ENCODE results near the gene SEC23A.
"Not testable (repeated sequence)": the region's sequence is repeated elsewhere in the genome, so short reads cannot be mapped to it uniquely, and the experiment has no call there.

SEC23A gene

DNA sequence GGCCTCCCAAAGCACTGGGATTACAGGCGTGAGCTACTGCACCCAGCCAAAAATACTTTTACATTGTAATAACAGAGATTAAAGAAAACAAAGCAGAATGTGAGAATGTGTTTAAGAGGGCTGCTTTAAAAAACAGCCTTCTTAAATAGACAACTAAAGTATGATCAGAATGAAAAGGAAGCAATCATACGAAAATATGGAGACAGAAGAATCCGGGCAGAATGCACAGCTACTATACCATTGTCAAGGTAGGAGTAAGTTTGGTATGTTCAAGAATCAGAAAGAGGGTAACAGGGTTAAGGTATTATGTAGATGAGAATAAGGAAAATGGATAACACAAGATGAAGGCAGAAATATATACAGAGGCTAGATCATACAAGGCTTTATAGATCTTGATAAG is 8.5 kb downstream of the SEC23A start:
- in situ Hi-C loops (cut with HindIII; ENCODE audit: low sequenced_read_pairs) = no loop called here

DNA sequence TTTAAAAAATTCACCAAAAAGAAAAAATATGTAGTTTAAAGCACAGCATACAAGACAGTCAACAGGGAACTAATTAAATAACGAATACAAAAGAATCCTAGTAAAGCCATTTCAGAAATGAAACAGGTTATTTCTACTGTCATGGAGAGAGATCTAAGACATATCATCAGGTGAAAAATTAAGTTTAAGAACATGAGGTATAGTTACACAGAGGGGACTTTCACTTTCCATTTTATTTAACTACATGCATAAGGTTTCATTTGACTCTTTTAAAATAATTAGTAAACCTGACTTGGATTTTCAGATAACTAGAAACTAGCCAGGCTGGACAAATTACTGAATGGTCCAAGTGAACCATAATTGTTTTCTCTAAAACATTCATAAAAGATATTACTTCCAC is 11.3 kb downstream of the SEC23A start:
- in situ Hi-C loops (cut with HindIII; ENCODE audit: low sequenced_read_pairs) = no loop called here

DNA sequence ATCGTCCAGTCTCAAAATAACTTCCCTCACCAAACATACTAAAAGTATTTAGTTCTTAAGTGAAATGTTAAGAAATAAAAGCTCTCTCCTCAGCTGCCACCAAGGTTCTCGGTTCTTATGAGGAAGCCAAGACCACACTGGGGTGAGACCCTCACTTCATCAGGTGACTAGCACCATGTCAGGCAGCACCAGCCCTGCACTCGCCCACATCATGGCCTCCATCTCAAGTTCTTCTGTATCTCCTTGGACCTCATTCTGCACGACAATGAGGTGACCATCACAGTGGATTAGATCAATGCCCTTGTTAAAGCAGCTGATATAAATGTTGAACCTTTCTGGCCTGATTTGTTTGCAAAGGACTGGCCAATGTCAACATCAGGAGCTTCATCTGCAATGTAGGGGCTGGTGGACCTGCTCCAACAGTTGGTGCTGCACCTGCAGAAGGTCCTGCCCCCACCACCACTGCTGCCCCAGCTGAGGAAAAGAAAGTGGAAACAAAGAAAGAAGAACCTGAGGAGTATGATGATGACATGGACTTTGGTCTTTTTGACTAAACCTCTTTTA is 12.4 kb downstream of the SEC23A start:
- in situ Hi-C loops (cut with HindIII; ENCODE audit: low sequenced_read_pairs) = no loop called here

DNA sequence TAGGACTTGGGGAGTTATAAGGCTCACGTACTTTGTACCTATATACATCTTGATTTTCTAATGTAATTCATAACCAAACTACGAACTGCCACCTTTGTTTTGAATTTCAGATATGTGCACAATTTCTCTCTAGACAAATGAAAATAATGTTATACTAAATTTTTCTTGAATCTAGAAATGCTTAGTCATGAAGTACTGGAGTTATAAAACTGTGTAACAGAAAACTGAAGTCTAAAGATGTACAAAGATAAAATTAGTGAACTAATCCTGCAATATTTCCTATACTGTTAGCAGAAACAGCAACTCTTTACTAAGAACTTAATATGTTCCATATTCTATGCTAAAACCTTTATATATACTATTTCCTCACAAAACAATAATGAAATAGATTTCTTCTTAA is 15.5 kb downstream of the SEC23A start:
- in situ Hi-C loops (cut with HindIII; ENCODE audit: low sequenced_read_pairs) = no loop called here

DNA sequence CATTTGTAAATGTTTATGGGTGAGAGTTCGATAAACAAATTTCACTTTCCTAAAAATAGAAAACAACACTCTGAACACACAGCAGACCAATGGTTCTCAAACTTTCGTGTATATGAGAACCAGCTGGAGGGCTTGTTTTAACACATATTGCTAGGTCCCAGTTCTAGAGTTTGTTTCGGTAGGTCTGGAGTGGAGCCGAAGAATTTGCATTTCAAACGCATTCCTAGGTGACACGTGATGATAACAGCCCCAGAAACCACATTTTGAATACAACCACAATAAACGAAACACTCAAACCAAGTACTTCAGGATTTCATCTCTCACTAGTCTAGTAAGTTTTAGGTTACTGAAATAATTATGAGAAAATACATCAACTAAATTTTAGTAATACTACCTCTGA is 17.1 kb downstream of the SEC23A start:
- in situ Hi-C loops (cut with HindIII; ENCODE audit: low sequenced_read_pairs) = no loop called here

DNA sequence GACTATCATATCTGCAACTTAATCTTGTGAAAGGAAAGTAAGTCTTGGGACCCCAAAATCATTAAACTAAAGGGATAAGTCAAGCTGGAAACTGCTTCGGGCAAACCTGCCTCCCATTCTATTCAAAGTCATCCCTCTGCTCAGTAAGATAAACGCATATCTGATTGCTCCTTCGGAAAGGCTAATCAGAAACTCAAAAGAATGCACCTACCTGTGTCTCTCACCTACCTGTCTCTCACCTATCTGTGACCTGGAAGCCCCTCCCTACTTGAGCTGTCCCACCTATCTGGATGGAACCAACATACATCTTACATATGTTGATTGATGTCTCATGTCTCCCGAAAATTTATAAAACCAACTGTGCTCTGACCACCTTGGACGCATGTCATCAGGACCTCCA is 19.9 kb downstream of the SEC23A start:
- in situ Hi-C loops (cut with HindIII; ENCODE audit: low sequenced_read_pairs) = no loop called here

DNA sequence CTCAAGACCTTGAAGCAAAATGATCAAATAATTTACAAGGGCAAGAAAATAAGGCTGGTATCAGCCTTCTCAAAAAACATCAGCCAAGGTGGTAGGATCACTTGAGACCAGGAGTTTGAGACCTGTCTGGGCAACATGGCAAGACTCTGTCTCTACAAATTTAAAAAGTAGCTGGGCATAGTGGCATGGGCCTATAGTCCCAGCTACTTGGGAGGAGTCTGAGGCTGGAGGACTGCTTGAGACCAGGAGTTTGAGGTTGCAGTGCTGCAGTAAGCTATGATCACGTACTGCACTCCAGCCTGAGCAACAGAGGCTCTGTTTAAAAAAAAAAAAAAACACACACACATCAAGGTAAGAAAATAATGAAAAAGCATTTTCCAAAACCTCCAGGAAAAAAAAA is 22.1 kb downstream of the SEC23A start:
- in situ Hi-C loops (cut with HindIII; ENCODE audit: low sequenced_read_pairs) = no loop called here

DNA sequence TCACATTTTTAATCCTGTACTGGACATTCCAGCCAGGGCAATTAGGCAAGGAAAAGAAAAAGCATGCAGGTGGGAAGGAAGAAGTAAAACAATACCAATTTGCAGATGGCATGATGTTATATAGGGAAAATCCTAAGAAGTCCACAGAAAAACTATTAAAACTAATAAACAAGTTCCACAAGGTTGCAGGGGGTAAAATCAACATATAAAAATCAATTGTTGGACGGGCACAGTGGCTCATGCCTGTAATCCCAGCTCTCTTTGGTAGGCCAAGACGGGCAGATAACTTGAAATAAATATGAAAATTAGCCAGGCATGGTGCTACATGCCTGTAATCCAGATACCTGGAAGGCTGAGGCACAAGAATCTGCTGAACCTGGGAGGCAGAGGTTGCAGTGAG is 31.9 kb downstream of the SEC23A start:
- in situ Hi-C loops (cut with HindIII; ENCODE audit: low sequenced_read_pairs) = no loop called here

DNA sequence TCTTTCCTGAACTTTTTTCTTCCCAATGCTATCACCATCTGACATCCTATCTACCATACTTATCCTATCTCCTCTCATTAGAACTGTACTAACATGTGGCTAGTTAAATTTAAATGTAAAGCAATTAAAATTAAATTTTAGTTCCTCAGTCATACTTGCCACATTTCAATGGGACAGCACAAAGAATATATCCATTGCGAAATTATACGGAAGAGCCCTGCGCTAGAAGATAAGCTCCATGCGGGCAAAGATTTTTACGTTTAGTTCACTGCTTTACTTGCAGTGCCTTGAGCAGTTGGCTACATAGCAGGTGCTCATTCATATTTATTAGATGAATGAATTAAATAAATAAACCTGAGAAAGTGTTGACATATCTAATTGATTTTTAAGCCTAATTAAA is 33.1 kb downstream of the SEC23A start:
- in situ Hi-C loops (cut with HindIII; ENCODE audit: low sequenced_read_pairs) = no loop called here

DNA sequence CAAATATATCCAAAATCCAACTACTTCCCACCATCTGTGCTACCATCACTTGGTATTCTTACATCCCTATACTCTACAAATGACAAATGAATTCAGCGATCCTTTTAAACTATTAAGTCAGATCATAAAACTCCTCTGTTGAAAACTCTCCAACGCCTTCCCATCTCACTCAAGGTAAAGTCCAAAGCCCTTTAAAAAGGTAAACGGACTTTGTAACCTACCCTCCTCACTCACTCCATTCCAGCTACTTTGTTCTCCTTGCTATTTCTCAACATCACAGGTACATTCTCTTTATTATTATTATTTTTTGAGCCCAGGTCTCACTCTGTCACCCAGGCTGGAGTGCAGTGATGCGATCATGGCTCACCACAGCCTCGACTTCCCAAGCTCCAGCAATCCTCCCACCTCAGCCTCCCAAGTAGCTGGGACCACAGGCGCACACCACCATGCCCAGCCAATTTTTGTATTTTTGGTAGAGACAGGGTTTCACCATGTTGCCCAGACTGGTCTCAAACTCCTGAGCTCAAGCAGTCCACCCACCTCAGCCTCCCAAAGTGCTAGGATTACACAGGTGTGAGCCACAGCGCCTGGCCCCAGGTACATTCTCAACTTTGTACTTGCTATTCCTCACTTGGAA is 33.7 kb downstream of the SEC23A start:
- in situ Hi-C loops (cut with HindIII; ENCODE audit: low sequenced_read_pairs) = not testable (repeated sequence)

DNA sequence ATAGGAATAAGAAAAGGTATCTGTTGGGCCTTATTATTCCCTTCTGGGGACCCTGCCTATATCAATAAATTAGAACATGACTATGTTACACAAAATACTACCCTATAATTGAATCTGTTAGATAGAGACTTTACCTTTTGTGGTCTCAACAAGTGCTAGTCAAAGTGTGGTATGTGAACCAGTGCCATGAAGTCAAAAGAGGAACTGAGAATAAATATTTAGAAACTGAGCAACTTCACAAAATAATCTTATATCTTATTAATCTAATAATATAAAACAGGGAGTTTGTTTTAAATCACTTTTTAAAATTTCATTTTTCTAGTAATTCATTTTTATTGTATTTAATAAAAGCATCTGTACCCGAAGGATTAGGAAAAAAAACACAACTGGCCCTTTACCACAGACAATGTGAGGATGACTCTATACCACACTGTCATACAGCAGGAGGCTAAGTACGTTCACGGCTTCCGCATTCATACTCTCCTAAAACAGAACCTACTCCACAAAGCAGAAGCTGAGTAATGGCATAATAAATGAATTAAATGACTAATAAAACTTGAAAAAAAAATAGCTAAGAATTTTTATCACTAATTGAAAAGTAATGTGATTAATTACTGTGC is 42.1 kb downstream of the SEC23A start:
- in situ Hi-C loops (cut with HindIII; ENCODE audit: low sequenced_read_pairs) = no loop called here

DNA sequence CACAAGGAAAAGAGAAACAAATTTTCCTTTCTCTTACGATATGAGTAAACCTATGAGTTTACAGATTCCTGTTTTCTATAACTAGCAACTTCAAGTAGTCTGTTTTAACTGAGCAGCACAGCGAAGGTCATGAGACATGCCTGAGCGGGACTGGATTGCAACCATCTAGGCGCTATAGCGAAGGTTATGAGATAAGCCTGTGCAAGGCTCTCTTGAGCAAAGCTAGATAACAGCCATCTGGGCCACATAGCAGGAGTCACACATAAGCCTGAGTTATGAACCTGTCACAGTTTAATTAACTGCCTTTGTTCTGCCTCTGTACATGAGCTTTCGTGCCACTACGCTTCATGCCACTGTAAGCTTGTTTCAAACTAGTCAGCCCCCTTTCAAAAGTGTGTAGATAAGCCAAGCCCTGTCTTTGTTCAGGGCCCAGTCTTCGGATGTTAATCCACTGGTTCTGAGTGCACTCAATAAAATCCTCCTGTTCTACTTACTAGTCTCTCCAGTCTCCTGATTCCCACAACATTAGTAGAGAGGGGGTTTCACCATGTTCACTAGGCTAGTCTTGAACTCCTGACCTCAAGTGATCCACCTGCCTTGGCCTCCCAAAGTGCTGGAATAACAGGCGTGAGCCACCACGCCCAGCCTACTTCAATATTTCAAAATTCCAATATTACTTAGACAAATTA is 47.1 kb downstream of the SEC23A start:
- in situ Hi-C loops (cut with HindIII; ENCODE audit: low sequenced_read_pairs) = no loop called here

DNA sequence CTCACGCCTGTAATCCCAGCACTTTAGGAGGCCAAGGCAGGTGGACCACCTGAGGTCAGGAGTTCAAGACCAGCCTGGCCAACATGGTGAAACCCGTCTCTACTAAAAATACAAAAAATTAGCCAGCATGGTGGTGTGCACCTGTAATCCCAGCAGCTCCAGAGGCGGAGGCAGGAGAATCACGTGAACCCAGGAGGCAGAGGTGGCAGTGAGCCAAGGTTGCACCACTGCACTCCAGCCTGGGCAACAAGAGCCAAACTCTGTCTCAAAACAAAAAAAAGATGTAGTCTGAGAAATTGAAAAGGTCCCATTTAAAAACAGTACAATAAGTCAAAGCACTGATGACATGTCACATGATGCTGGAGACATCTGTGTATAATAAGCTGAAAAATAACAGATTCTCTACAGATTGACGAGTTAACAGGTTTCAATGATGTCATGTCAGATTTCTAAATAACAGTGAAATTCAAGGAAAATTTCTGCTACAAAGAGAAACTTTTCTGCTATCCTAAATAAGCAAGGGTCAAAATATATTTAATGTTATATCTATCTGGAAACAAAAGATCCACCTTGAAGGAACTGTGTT is 50.1 kb downstream of the SEC23A start:
- in situ Hi-C loops (cut with HindIII; ENCODE audit: low sequenced_read_pairs) = not testable (repeated sequence)

DNA sequence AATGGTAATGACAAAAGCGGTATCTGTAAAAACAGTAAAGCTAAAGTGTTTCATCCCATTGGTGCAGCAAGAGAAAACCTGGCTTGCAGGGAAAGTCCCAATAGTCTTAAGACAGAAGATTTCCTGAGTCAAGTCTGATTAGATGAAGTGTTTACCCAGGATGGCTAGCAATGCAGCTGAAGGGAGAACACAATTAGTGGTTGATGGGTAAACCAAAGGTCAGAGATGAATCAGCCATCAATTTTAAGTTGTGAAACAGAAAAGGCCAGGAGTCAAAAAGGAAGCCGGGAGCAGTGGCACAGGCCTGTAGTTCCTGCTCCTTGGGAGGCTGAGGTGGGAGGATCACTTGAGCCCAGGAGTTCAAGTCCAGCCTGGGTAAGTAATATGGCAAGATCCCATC is 52.6 kb downstream of the SEC23A start:
- in situ Hi-C loops (cut with HindIII; ENCODE audit: low sequenced_read_pairs) = no loop called here

DNA sequence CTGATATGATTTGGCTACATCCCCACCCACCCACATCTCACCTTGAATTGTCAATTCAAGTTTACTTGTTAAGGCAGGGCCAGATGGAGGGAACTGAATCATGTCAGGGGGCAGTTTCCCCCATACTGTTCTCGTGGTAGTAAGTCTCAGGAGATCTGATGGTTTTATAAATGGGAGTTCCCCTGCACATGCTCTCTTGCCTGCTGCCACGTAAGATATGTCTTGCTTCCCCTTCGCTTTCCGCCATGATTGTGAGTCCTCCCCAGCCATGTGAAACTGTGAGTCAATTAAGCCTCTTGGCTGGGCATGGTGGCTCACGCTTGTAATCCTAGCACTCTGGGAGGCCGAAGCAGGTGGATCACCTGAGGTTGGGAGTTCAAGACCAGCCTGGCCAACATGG is 57.1 kb downstream of the SEC23A start:
- in situ Hi-C loops (cut with HindIII; ENCODE audit: low sequenced_read_pairs) = not testable (repeated sequence)

DNA sequence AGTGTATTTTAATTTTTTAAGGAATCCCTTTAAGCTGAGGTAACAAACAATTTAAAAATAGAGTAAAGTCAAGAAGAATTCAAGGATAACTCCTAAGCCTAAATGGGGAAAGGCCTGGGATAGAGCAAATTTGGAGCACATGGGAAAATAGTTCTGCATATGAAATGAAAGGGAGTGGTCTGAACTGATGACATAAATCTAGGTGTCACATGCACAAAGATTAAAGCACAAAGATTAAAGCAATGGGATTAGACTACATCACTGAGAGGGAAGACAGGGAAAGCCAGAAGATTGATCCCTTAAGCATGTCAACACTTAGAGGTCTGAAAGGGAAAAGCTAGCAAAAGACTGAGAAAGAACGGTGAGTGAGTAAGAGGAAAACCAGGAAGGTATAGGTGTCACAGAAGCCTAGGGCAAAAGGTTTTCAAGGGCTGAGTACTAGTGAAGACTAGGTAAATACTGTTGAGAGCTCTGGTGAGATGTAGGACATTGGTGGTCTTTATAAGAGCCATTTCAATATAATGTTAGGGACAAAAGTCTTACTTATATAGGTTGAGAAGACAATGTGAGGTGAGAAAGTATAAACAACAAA is 59.6 kb downstream of the SEC23A start:
- in situ Hi-C loops (cut with HindIII; ENCODE audit: low sequenced_read_pairs) = no loop called here

DNA sequence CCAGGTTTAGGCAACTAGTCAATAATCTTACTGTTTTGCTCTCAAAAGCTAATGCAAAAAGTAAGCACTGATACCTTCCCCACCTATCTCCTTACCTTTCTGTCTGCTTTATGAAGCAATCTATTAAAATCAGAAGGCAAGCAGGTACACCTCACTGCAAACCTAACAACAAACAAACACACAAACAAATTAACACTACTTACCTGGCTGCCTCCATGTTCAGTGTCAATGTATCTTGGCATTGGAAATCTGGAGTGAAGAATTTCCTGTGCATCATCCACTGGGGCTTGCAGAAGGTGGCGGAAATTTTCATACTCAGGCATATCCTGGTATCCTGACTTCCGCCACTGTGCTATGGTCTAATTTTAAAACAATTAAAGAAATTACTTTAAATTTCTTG is 62.5 kb downstream of the SEC23A start:
- in situ Hi-C loops (cut with HindIII; ENCODE audit: low sequenced_read_pairs) = no loop called here

DNA sequence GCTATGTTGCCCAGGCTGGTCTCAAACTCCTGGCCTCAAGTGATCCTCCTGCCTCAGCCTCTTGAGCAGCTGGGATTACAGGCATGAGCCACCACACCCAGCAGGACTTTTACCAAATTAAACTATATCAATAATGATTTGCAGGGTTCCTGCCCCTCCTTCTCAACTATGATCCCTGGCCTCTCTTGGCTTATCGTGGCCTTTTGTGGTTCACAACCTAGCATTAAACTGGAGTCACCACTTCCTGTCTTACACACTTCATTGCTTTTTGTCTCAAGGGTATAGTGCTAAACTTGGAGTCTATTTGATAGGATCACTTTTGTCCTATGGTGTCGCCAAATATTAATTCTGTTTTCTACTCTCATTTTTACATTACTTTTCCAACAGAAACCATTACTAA is 64.5 kb downstream of the SEC23A start:
- in situ Hi-C loops (cut with HindIII; ENCODE audit: low sequenced_read_pairs) = no loop called here

DNA sequence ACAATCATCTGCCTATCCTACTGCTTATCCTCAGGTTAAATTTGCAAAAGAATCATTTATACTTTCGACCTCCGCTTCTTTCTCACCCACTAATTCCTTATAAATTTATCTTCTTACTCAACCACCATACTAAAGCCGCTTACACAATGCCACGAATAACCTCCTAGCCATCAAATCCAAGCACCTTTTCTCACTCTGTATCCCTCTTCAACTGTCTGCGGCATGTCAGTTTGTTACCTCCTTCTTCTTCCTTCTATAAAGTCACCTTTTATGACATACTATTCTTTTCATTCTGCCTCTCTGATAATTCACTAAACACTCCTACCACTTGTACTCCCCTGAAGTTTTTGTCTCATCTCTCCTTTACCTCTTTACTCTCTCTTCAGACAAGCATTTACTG is 66.3 kb downstream of the SEC23A start:
- in situ Hi-C loops (cut with HindIII; ENCODE audit: low sequenced_read_pairs) = no loop called here

DNA sequence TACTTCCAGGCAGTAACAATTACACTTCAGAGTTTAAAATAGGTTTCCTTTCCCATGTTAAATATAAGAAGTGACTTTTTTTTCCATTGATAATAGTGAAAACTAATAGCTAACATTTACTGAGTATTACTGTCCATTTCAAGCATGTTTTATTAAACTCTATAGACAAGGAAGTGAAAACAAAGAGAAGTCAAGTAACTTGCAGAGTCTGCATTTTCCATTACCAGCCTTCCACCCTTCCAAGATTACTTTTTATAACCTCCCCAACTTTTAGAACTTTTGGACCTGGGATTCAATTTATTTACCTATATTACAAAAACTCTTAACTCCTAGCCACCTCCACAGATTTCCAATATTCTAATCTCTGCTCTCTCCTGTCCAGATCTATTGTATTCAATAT is 67.7 kb downstream of the SEC23A start:
- in situ Hi-C loops (cut with HindIII; ENCODE audit: low sequenced_read_pairs) = no loop called here

DNA sequence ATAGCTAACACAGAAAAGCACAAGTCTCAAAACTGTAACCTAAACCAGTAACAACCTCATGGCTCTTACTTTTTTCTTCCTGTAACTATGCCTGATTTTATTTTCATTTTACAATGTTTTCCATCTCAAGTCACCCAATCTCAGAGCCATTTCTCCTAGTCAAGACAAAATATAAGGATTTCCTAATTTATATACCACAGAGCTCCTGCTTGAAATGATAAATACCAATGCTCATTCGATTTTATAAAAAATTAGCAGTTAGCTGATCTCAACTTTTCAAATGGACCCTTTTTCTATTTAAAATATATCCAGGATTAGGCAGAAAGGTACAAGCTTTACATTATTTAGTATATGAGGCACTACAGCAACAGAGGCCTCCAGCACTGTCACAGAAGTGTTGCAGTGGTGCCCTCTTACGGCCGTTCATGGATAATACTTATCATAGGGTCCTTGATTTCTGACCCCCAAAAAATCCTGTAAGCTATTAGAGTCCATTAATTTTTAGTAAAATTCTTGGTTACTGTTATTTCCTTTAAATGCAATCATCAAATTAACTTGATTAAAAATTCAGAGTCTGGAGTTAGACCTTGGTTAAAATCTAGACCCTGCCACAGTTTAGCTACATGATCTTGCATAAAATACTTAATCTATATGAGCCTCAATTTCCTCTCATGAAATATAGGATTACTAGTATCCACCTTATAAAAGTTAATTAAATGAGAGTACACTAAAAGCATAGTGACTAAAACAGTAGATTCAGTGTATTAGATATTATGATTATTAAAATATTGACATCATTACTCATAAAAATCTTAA is 68.3 kb downstream of the SEC23A start:
- in situ Hi-C loops (cut with HindIII; ENCODE audit: low sequenced_read_pairs) = no loop called here

Measured in DLD1 (cell line).